PC-9 (cell line): ENCODE data around the gene GAR1. TPM values are rescaled to one million over a fixed set of nuclear protein-coding genes. Genes with fewer than 3 reads are reported as not detected.

Source experiments
- BruUV-seq: library from RNA; stranded (reverse); fragments of 400-500 nt; replicated peaks from 2 replicates; lab custom pipeline; 2021; lab: Mats Ljungman, UMichigan
- CTCF ChIA-PET: fragments of 300-600 bp; sonication (Branson Sonifier 250); formaldehyde crosslinking; loops from one replicate; lab custom pipeline; 2022; ENCODE audit warnings: antibody characterized with exemption; lab: Charles Lee
- POLR2A ChIA-PET: fragments of 300-600 bp; sonication (Branson Sonifier 250); formaldehyde crosslinking; loops from one replicate; lab custom pipeline; 2022; ENCODE audit warnings: antibody characterized with exemption; ENCODE audit not compliant: unreplicated experiment; lab: Charles Lee
- DNase-seq, 2 experiments: peaks; one replicate each; pipeline versions ENCODE4 v3.0.0 to v3.0.0-alpha.2; 2015 to 2022; ENCODE audit warnings: mixed read lengths in 1 of 2
- H2AFZ ChIP-seq: fragments of 200-600 bp; sonication (generic); 2 replicates; pipeline ENCODE4 v1.8.1; 2017; ENCODE audit warnings: antibody characterized with exemption
- H3F3A ChIP-seq: fragments of 200-600 bp; sonication (generic); 2 replicates; pipeline ENCODE4 v1.8.1; 2017; ENCODE audit warnings: antibody characterized with exemption, mild to moderate bottlenecking, low read depth; ENCODE audit not compliant: insufficient read depth
- H3K27ac ChIP-seq: fragments of 200-600 bp; sonication (generic); 2 replicates; pipeline ENCODE4 v1.6.1; 2016; ENCODE audit warnings: mixed run types
- H3K27me3 ChIP-seq: fragments of 200-600 bp; sonication (generic); 2 replicates; pipeline ENCODE4 v1.6.1; 2016; ENCODE audit warnings: low read depth, mixed run types; ENCODE audit not compliant: insufficient read depth
- H3K36me3 ChIP-seq: fragments of 200-600 bp; sonication (generic); 2 replicates; pipeline ENCODE4 v1.6.1; 2016; ENCODE audit warnings: low read depth, mixed run types
- H3K4me1 ChIP-seq: fragments of 200-600 bp; sonication (generic); replicated peaks from 2 replicates; pipeline ENCODE4 v1.6.1; 2016; ENCODE audit warnings: mixed run types; ENCODE audit not compliant: insufficient read depth
- H3K4me2 ChIP-seq: fragments of 200-600 bp; sonication (generic); 2 replicates; pipeline ENCODE4 v1.6.1; 2017; ENCODE audit warnings: mixed run types
- H3K4me3 ChIP-seq: fragments of 200-600 bp; sonication (generic); 2 replicates; pipeline ENCODE4 v1.6.1; 2016; ENCODE audit warnings: mixed run types
- H3K79me2 ChIP-seq: fragments of 200-600 bp; sonication (generic); 2 replicates; pipeline ENCODE4 v1.6.1; 2017; ENCODE audit warnings: low read depth, mixed run types
- H3K9me2 ChIP-seq: fragments of 200-600 bp; sonication (generic); 2 replicates; pipeline ENCODE4 v1.8.1; 2017; ENCODE audit warnings: mild to moderate bottlenecking; ENCODE audit not compliant: insufficient read depth
- H3K9me3 ChIP-seq: fragments of 200-600 bp; sonication (generic); 2 replicates; pipeline ENCODE4 v1.8.1; 2016; ENCODE audit warnings: low read depth; ENCODE audit not compliant: insufficient read depth
- H4K20me1 ChIP-seq: fragments of 200-600 bp; sonication (generic); 2 replicates; pipeline ENCODE4 v1.8.1; 2017; ENCODE audit not compliant: insufficient read depth
- CTCF ChIP-seq: fragments of 200-600 bp; sonication (generic); conservative IDR thresholded peaks from 2 replicates; pipeline ENCODE4 v1.6.1; 2017; ENCODE audit warnings: mixed run types, antibody characterized with exemption, mild to moderate bottlenecking, moderate library complexity
- EZH2 ChIP-seq: fragments of 200-600 bp; sonication (generic); IDR thresholded peaks from 2 replicates; pipeline ENCODE4 v1.8.0; 2017; ENCODE audit warnings: antibody characterized with exemption, low read depth
- intact Hi-C: fragments of 100-400 bp; cut with micrococcal nuclease; formaldehyde crosslinking; loops from one replicate; pipeline ENCODE4 v1.10.0; 2022; ENCODE audit not compliant: unreplicated experiment
- total RNA-seq: library from RNA; stranded (reverse); gene quantifications from 2 replicates; pipeline ENCODE4 v1.2.3, GENCODE V29; 2021

The GAR1 gene
- total RNA-seq, 1 experiment from 2014 or later: 16.0 TPM

GRCh38 chr4:109846395-109847098 is 31.0 kb downstream of the GAR1 start:
- no TSS peak for BruUV-seq
- CTCF ChIA-PET: no interaction called here
- H3K9me3 ChIP-seq: no peaks in the 10 kb centered on the region
- H3K79me2 ChIP-seq: no peaks in the 10 kb centered on the region
- H3K27me3 ChIP-seq: no peaks in the 10 kb centered on the region
- H3K36me3 ChIP-seq: no peaks in the 10 kb centered on the region
- H3F3A ChIP-seq: no peaks in the 10 kb centered on the region
- no peaks in the 10 kb centered on the region for H3K9me2 ChIP-seq
- H3K27ac ChIP-seq: no peak overlapping the region
- no peak overlapping the region for H3K4me2 ChIP-seq
- POLR2A ChIA-PET: no interaction called here
- no peak for DNase-seq
- intact Hi-C loops: no loop called here
- no peak overlapping the region for H3K4me3 ChIP-seq
- H3K4me1 ChIP-seq: no peaks in the 10 kb centered on the region
- no peaks in the 10 kb centered on the region for H4K20me1 ChIP-seq
- no peak overlapping the region for H2AFZ ChIP-seq
- TF ChIP-seq EZH2: no peak
- TF ChIP-seq CTCF: no peak

- no TSS peak for BruUV-seq
- intact Hi-C loops: no loop called here
- Histone ChIP-seq H3K27me3 (no peaks in the 10 kb centered on the region), H3K4me3 (no peak within 1 kb of the TSS), H3K79me2 (no peaks in the 10 kb centered on the region), H4K20me1 (no peaks in the 10 kb centered on the region), H3K4me1 (no peaks in the 10 kb centered on the region), H3K9me2 (no peaks in the 10 kb centered on the region), H3F3A (no peaks in the 10 kb centered on the region), H2AFZ (no peak within 1 kb of the TSS), H3K27ac (no peak within 1 kb of the TSS), H3K9me3 (no peaks in the 10 kb centered on the region), H3K4me2 (no peak within 1 kb of the TSS), H3K36me3 (no peaks in the 10 kb centered on the region)
- no peak for DNase-seq
- CTCF ChIA-PET: no interaction called here
- POLR2A ChIA-PET: no interaction called here
- no peak for TF ChIP-seq EZH2
These were observed 32.4 kb downstream of the GAR1 start, which contains the start of gene LRIT3 for GRCh38 chr4:109847896-109848442. Gene LRIT3 (plus strand): TSS chr4:109848107. CDS start chr4:109848202, 95 bp downstream.

GRCh38 chr4:109848501-109848900 is 32.9 kb downstream of the GAR1 start:
- Histone ChIP-seq H2AFZ (no peak overlapping the region), H3K4me3 (no peak overlapping the region), H4K20me1 (no peaks in the 10 kb centered on the region), H3K4me1 (no peaks in the 10 kb centered on the region), H3K9me2 (no peaks in the 10 kb centered on the region), H3K4me2 (no peak overlapping the region), H3K9me3 (no peaks in the 10 kb centered on the region), H3F3A (no peaks in the 10 kb centered on the region), H3K36me3 (no peaks in the 10 kb centered on the region), H3K79me2 (no peaks in the 10 kb centered on the region), H3K27ac (no peak overlapping the region), H3K27me3 (no peaks in the 10 kb centered on the region)
- no peak for DNase-seq
- ChIA-PET POLR2A (no interaction called here), CTCF (no interaction called here)
- intact Hi-C loops: no loop called here
- BruUV-seq: no TSS peak
- TF ChIP-seq EZH2: no peak
- TF ChIP-seq CTCF: no peak
